Left ventricle myocardium superior (tissue), 1 donor: ENCODE measurements around the gene CYSRT1. TPM values are rescaled to one million over a fixed set of nuclear protein-coding genes. Genes with fewer than 3 reads are reported as not detected.
"Not testable (repeated sequence)": the region's sequence is repeated elsewhere in the genome, so short reads cannot be mapped to it uniquely, and the experiment has no call there.

Experiments
- ATAC-seq: fragments of 200-7000 bp; cut with Tn5 transposase; one replicate; pipeline ENCODE4 v1.9.1; 2020; ENCODE audit warnings: mild to moderate bottlenecking, moderate library complexity
- DNase-seq: peaks from one replicate; pipeline ENCODE4 v3.0.0-alpha.2; 2020
- intact Hi-C: fragments of 100-400 bp; cut with micrococcal nuclease; formaldehyde crosslinking; loops from one replicate; pipeline ENCODE4 v1.11.0; 2022
- total RNA-seq: library from RNA; stranded (reverse); fragmentation: NEBNext Ultra II Directional; extraction: Animal tissue kit (Norgen Biotek cat#: 25700); gene quantifications from one replicate; pipeline ENCODE4 v1.2.1, GENCODE V29; 2021
- donor health status: DM: no; HTN: yes; CAD: no; lungs with severe emphysema.

The CYSRT1 gene
- total RNA-seq, 1 donor from 2014 or later, result not detected

- intact Hi-C loops, result loop anchor here (10.0 kb wide), 1 partner anchor 109 kb away; no protein-coding TSS in a partner anchor
- ATAC-seq, result no peak
- DNase-seq, result no peak
Measured at GRCh38 chr9:137233143-137233980, 8.4 kb downstream of the CYSRT1 start.

GRCh38 chr9:137234055-137234697 lies 9.2 kb downstream of the CYSRT1 start:
- DNase-seq (no peak), ATAC-seq (no peak)
- intact Hi-C loops, result loop anchor here (10.0 kb wide), 1 partner anchor 109 kb away; no protein-coding TSS in a partner anchor

DNA sequence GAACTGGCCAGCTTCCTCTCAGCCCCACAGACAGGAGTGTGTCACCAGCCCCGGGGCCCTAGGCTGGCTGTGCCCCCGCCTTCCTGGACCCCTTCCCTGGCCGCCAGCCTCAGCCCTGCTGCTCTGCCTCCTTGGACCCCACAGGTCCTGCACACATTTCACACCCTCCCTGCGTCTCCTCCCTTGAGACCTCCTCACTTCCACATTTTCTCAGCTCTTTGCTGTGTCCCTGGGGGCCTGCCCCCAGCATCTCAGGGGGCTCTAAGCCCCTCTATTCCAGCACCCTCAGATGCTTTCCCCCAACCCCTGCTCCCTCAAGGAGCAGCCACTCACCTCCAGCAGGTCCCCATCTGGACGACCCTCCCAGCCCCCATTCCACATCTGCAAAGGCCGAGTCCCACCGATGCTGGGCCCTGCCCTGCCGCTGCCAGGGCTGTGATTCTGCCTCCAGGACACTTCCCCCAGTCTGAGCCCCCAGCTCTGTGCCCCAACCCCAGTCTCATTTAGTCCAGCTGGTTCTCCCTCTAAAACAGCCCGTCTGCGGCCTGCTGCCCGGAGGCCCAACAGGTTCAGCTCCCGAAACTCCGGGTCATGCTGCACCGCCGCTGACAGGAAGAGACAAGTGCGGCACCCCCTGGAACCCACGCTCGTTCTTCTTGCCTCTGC lies 9.9 kb downstream of the CYSRT1 start:
- no peak for ATAC-seq
- intact Hi-C loops, result loop anchor here (10.0 kb wide), 1 partner anchor 110 kb away; no protein-coding TSS in a partner anchor

DNA sequence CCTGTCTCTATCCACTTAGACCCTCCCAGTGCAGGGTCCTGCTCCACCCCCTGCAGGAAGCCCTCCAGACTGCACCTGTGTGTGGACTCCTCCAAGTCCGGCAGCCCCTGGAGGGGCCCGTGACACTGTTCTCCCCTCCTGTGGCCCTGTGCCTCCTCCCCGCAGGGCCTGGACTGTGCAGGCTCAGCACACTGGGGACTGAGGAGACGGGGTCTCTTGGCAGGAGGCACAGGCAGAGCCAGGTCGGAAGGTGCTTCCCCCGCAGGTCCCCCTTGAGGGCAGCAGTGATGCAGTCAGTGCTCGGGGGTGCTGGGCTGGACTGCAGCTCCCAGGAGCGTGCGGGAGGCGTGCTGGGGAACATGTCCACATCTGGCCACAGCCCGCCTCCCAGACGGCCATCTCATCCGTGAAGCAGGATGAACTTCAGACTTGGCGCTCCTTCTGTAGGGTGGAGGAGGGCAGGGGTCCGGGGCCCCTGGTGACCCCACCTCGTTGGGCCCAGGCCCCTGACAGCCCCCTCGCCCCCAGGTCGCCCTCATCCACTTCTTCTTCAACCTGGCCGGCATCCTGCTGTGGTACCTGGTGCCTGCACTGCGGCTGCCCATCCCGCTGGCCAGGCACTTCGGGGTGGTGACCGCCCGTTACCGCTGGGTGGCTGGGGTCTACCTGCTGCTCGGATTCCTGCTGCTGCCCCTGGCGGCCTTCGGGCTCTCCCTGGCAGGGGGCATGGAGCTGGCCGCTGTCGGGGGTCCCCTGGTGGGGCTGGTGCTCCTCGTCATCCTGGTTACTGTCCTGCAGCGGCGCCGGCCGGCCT lies 10.7 kb downstream of the CYSRT1 start:
- intact Hi-C loops, result loop anchor here (10.0 kb wide), 1 partner anchor 111 kb away; no protein-coding TSS in a partner anchor
- no peak for ATAC-seq
- DNase-seq, result no peak

More for the DNA sequence above, 9.9 kb downstream of the CYSRT1 start:
- no peak for DNase-seq

GRCh38 chr9:137236238-137236935 lies 11.4 kb downstream of the CYSRT1 start:
- intact Hi-C loops, result loop anchor here (10.0 kb wide), 1 partner anchor 112 kb away; no protein-coding TSS in a partner anchor
- DNase-seq, result peak; percentile 92
- ATAC-seq, result peak; percentile 37

DNA sequence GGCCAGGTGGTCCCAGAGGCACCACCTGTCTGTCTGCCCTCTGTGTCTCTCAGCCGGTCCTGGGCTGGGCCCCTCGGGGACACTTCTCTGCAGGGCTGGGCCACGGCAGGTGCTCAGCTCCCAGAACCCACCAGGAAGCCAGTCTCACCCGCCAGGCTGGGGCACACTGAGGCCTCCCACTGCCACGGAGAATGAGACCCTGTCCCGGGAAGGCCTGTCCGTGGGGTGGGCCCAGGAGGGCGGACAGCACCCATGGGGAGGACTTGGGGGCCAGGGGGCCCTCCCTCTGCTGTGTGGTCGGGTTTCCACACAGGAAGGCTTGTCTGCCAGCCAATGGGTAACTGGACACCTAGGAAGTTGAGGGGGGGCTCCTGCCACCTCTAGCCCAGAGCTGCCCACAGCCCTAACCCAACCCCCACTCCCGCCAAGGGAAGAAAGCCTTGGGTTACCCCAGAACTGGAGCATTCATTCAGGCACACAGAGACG lies 12.0 kb downstream of the CYSRT1 start:
- no peak for ATAC-seq
- DNase-seq, result no peak
- intact Hi-C loops, result loop anchor here (10.0 kb wide), 1 partner anchor 112 kb away; no protein-coding TSS in a partner anchor

GRCh38 chr9:137237759-137238726 lies 13.1 kb downstream of the CYSRT1 start:
- no peak for DNase-seq
- intact Hi-C loops, result loop anchor here (10.0 kb wide), 1 partner anchor 113 kb away; no protein-coding TSS in a partner anchor

GRCh38 chr9:137239541-137240200 lies 14.7 kb downstream of the CYSRT1 start:
- DNase-seq, ATAC-seq: not testable (repeated sequence)
- intact Hi-C loops, result loop anchor here (10.0 kb wide), 1 partner anchor 115 kb away; no protein-coding TSS in a partner anchor

More at GRCh38 chr9:137237759-137238726, 13.1 kb downstream of the CYSRT1 start:
- no peak for ATAC-seq

- DNase-seq (peak; percentile 92), ATAC-seq (peak; percentile 69)
- intact Hi-C loops, result no loop called here
Measured at GRCh38 chr9:137240318-137240840, 15.4 kb downstream of the CYSRT1 start.

- DNase-seq (peak; percentile 100), ATAC-seq (peak; percentile 88)
- intact Hi-C loops, result no loop called here
Measured at GRCh38 chr9:137240841-137241489, 16.0 kb downstream of the CYSRT1 start, which contains the start of gene TUBB4B. TUBB4B (plus strand) TSS chr9:137241287; CDS start chr9:137241361, 74 bp downstream.

DNA sequence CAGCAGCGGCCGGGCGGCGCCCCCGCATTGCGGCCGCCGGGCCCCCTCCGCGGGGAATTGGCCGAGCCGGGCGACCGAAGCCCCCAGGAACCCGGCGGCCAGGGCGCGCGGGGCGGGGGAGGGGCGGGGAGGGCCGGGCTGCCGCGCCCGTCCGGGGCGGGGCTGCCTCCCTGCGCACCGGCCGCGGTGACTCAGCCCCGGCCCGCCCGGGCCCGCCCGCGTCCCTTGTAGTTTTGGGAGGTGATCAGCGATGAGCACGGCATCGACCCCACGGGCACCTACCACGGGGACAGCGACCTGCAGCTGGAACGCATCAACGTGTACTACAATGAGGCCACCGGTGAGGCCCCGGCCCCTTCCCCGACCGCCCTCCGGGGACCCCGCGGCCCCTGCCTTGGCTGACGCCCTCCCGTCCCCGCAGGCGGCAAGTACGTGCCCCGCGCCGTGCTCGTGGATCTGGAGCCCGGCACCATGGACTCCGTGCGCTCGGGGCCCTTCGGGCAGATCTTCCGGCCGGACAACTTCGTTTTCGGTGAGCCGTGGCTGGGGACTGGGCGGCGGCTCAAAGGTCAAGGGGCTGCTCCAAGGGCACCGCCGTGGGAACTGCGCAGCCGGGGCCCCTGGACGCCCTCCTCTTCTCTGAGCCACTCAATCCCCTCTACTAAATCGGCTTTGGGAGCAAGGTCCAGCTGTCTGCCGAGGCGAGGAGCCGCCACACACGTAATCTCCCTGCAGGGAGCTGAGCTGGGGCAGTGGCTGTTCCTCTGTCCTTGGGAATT lies 16.7 kb downstream of the CYSRT1 start:
- intact Hi-C loops, result no loop called here
- DNase-seq (peak; percentile 80), ATAC-seq (peak; percentile 11)

DNA sequence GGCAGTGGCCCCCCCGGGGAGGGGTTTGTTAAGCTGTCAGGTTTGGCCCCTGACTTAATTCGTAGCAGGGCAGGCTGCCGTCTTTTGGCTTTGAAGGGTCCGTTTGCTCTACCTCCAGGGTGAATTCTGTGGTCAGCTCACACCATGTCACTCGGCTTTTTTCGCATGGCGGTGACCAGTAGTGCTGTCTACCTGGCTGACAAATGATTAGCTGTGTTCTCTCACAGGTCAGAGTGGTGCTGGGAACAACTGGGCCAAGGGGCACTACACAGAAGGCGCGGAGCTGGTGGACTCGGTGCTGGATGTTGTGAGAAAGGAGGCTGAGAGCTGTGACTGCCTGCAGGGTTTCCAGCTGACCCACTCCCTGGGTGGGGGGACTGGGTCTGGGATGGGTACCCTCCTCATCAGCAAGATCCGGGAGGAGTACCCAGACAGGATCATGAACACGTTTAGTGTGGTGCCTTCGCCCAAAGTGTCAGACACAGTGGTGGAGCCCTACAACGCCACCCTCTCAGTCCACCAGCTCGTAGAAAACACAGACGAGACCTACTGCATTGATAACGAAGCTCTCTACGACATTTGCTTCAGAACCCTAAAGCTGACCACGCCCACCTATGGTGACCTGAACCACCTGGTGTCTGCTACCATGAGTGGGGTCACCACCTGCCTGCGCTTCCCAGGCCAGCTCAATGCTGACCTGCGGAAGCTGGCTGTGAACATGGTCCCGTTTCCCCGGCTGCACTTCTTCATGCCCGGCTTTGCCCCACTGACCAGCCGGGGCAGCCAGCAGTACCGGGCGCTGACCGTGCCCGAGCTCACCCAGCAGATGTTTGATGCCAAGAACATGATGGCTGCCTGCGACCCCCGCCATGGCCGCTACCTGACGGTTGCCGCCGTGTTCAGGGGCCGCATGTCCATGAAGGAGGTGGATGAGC lies 17.6 kb downstream of the CYSRT1 start:
- no peak for ATAC-seq
- DNase-seq, result no peak
- intact Hi-C loops, result no loop called here

DNA sequence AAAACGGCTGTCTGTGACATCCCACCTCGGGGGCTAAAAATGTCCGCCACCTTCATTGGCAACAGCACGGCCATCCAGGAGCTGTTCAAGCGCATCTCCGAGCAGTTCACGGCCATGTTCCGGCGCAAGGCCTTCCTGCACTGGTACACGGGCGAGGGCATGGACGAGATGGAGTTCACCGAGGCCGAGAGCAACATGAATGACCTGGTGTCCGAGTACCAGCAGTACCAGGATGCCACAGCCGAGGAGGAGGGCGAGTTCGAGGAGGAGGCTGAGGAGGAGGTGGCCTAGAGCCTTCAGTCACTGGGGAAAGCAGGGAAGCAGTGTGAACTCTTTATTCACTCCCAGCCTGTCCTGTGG lies 18.3 kb downstream of the CYSRT1 start:
- ATAC-seq, intact Hi-C loops, DNase-seq: not testable (repeated sequence)
